Activated T-helper 2 cell treated with anti-CD3 and anti-CD28 coated beads, Interferon-gamma antibody, Interleukin-2, Interleukin-4, amounts not matched to agents 10 μg/mL and 5 μg/mL and 100 μg/mL, durations not matched to agents 14 hours and 24 hours and 36 hours (primary cell): ENCODE data around the gene BSCL2. TPM values are rescaled to one million over a fixed set of nuclear protein-coding genes. Genes with fewer than 3 reads are reported as not detected.
"Not testable (repeated sequence)": the region's sequence is repeated elsewhere in the genome, so short reads cannot be mapped to it uniquely, and the experiment has no call there.

Experiments
- DNase-seq: peaks from one replicate; pipeline ENCODE4 v3.0.0; 2021; ENCODE audit warnings: low spot score
- H3K27ac Mint-ChIP-seq: one replicate; pipeline ENCODE4 v1.8.0; 2021; ENCODE audit warnings: mixed read lengths
- H3K27me3 Mint-ChIP-seq: one replicate; pipeline ENCODE4 v1.8.0; 2021; ENCODE audit warnings: low read depth, mixed read lengths
- H3K36me3 Mint-ChIP-seq: one replicate; pipeline ENCODE4 v1.8.0; 2021; ENCODE audit warnings: low read depth, mixed read lengths
- H3K4me1 Mint-ChIP-seq: one replicate; pipeline ENCODE4 v1.8.0; 2021; ENCODE audit warnings: low read depth, mixed read lengths
- H3K4me3 Mint-ChIP-seq: one replicate; pipeline ENCODE4 v1.8.0; 2021; ENCODE audit warnings: low read depth, mild to moderate bottlenecking, moderate library complexity, mixed read lengths
- H3K9me3 Mint-ChIP-seq: one replicate; pipeline ENCODE4 v1.8.0; 2021; ENCODE audit warnings: mixed read lengths
- intact Hi-C: fragments of 100-400 bp; cut with micrococcal nuclease; formaldehyde crosslinking; loops from one replicate; pipeline ENCODE4 v1.15.1; 2023
- total RNA-seq: library from RNA; stranded (reverse); gene quantifications from 2 replicates; pipeline ENCODE4 v1.2.3, GENCODE V29; 2022

Gene BSCL2
- total RNA-seq, 1 donor from 2014 or later = 32.8 TPM

DNA sequence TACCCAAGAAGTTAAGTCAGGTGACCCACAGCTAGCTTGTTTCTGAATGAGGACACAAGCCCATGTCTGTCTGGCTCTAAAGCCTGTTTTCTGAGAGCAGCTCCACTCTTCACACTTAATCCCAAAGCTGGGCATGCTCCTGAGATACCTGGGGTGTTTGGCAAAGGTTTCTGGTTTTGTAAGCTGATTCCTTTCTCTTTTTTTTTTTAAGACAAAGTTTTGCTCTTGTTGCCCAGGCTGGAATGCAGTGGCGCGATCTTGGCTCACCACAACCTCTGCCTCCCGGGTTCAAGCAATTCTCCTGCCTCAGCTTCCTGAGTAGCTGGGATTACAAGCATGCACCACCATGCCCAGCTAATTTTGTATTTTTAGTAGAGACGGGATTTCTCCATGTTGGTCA lies 13.6 kb downstream of the BSCL2 start:
- not testable (repeated sequence) for H3K4me1 Mint-ChIP-seq, H3K9me3 Mint-ChIP-seq, H3K4me3 Mint-ChIP-seq, H3K27me3 Mint-ChIP-seq, H3K27ac Mint-ChIP-seq, DNase-seq
- intact Hi-C loops = loop anchor here (1.0 to 10.0 kb wide), 3 partner anchors 102 to 299 kb away; partner anchors contain the start of gene TUT1
- peaks cover 26% of the 10 kb centered on the region for H3K36me3 Mint-ChIP-seq

DNA sequence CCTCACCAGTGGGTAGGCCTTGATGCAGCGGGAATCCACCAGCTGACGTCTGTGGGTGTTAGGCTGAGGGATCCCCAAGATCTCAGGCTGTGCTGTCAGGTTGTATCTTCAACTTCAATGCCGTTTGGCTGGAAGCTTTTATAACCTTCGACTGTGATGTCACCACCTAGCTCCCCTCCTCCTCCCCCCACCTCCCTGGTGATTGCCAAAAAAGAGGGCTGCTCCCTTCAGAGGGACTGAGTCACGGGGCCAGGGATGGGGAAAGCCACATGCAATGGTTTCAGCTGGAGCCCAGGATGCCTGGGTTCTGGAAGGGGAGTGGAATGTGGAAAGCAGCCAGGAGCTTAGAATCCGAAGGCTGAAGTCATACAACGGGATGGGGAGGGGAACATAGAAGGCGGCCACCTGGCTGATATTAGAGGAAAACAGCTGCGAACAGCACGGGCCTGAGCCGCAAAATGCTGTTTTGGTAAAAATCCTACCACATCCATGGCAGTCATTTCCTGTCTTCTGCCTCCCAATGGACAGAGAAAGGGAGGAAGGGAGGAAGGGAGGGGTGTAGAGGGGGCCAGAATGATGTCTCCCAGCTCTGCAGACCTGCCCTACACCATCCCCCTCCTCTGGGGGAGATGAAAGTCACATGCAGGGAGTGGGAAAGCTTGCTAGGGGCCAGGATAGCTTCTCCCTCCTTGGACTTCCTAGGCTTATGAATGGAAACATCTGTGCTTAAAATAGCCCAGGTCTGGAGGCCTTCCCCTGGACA lies 17.6 kb downstream of the BSCL2 start, which contains the start of gene LRRN4CL:
LRRN4CL (minus strand) TSS at position 110 of the 763 bp plus-strand sequence. CDS start 1,022 bp downstream, outside the sequence.
- no peak for DNase-seq
- intact Hi-C loops = loop anchor here (10.0 kb wide), 2 partner anchors 265 to 295 kb away; no protein-coding TSS in a partner anchor
- Mint-ChIP-seq H3K27ac (no peak within 1 kb of the TSS), H3K27me3 (peaks cover 6% of the 10 kb centered on the region), H3K36me3 (peaks cover 23% of the 10 kb centered on the region), H3K4me1 (peaks cover 3% of the 10 kb centered on the region), H3K9me3 (no peaks in the 10 kb centered on the region), H3K4me3 (no peak within 1 kb of the TSS)

DNA sequence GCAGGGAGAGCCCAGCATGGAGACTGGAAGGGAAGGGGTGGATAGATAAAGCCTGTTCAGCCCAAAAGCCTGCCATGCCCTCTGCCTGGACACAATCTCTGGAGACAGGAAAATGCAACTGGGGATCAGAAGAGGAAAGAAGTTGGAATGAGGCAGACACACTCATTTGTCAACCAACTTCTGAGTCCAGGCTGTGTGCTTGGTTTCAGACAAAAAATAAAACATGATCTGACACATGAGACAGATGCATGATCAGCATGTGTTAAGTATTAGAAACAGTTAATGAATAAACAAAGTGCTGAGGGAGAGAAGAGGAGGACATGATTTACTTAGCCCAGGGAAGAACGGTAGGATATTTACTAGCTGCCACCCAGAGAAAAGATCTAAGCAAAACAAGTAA lies 18.7 kb downstream of the BSCL2 start:
- Mint-ChIP-seq H3K27ac (no peak overlapping the region), H3K36me3 (peaks cover 19% of the 10 kb centered on the region), H3K9me3 (no peaks in the 10 kb centered on the region), H3K4me3 (no peak overlapping the region), H3K27me3 (peaks cover 6% of the 10 kb centered on the region), H3K4me1 (no peaks in the 10 kb centered on the region)
- intact Hi-C loops = no loop called here
- DNase-seq = no peak

DNA sequence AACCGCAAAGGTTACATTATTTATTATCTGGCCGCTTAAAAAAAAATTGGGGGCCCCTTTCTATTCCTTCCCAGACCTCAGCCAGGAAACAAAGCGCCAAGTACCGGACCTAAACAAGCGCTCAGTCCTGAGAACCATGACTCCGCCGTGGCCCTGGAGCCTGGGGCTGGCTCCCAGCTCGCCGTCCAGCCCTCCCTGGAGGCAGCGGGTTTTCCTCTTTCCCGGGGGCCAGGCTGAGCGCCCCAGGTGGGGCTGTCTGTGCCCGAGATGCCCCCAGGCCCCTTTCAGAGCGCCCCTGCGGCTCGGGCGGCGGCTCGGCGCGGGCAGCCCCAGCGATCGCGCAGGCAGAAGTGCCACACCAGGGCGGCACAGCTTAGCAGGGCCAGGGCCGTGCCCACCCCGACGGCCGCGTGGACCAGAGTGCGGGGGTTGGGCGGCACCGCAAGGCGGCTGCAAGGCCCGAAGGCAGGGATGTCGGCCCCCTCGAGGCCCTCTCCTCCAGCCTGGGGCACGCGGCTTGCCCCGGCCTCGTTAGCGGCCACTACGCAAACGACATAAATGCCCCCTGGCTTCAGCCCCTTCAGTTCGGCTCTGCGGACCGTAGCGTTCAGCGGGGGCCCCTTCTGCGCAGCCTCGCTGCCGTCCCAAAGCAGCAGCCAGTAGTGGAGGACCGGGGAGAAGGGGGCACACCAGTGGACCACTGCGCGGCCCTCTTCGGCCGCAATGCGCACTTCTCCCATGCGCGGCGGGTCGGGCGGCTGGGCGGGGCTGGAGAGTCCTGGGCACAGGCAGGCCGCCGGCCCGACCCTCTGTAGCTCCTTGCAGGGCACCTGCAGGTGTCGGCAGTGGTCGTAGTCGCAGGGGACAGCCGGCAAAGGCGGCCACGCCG lies 19.5 kb downstream of the BSCL2 start:
- DNase-seq = no peak
- Mint-ChIP-seq H3K9me3 (no peaks in the 10 kb centered on the region), H3K4me1 (no peaks in the 10 kb centered on the region), H3K27me3 (peaks cover 6% of the 10 kb centered on the region), H3K36me3 (peaks cover 16% of the 10 kb centered on the region), H3K4me3 (no peak overlapping the region), H3K27ac (no peak overlapping the region)
- intact Hi-C loops = no loop called here

DNA sequence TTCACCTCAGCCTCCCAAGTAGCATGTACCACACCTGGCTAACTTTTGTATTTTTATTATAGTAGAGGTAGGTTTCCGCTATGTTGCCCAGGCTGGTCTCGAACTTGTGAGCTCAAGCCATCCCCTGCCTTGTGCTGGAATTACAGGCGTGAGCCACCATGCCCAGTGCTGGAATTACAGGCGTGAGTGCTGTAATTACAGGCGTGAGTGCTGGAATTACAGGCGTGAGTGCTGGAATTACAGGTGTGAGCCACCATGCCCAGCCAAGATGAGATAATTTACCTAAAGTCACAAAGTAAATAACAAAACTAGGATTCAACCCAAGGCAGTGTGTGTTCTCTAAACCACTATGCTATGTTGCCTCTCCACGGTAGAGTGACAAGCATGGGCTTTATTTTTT lies 24.7 kb downstream of the BSCL2 start:
- intact Hi-C loops = no loop called here
- Mint-ChIP-seq H3K4me3 (no peak overlapping the region), H3K9me3 (no peaks in the 10 kb centered on the region), H3K27ac (no peak overlapping the region), H3K27me3 (no peaks in the 10 kb centered on the region), H3K36me3 (peaks cover 9% of the 10 kb centered on the region), H3K4me1 (peaks cover 15% of the 10 kb centered on the region)
- DNase-seq = no peak

DNA sequence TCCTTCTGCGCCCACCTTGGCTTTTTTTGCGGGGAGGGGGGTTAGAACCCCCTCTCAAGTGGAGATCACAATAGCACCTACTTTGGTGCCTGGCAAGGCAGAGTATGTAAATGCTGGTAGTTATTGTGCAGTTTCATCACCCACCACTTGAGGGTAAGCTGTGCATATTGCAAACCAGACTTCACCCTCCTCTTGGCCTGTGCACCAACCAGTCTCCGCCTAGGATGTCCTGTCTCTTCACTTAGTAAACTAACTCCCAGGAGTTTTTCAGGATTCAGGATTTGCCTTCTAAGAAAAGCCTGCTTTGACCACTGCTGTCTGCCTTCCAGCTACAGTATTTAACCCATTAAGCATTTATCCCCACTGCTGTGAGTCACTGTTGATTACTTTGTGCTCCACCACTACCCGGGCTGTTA lies 26.4 kb downstream of the BSCL2 start:
- DNase-seq = peak; percentile 21
- Mint-ChIP-seq H3K27ac (peak overlapping the region; percentile 42), H3K27me3 (no peaks in the 10 kb centered on the region), H3K9me3 (no peaks in the 10 kb centered on the region), H3K4me3 (peak overlapping the region; percentile 66), H3K4me1 (peaks cover 21% of the 10 kb centered on the region), H3K36me3 (peaks cover 24% of the 10 kb centered on the region)
- intact Hi-C loops = no loop called here

DNA sequence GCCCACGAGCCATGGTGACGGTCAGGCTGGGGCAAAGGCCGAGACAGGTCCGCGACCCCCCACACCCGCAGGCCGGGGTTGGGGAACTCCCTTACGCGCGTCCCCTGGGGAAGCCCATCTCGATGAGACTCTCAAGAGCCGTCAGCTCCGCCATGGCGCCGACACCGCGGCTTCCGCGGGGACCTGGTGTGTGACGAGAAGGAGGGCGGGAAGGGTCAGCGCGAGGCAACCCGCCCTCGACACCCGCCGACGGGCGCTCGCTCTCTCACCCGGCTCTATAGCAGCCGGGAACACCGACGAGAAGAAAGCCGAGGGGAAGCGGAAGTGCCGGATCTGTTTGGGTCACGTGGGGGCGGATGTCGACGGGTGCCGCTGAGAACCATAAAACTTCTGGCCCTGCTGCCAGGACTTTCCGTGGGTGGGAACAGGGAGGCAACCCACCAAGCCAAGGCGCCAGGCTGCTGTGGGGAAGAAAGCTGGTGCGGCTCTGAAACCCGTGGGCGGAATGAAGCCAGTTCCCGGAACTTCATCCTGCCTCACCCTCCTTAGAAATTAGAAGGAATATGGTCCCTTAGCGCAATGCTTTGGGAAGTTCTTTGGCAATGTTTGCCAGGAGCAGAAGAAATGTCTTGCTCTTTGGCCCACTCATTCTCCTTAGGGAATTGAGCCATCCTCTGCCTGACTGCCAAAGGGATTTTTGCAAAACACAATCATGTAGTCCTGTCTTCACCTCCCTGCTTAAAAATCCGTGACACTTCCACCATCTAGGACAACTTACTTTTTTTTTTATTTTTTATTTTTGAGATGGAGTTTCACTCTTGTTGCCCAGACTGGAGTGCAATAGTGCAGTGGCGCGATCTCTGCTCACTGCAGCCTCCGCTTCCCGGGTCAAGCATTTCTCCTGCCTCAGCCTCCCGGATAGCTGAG lies 28.2 kb downstream of the BSCL2 start, which contains the start of gene UBXN1:
UBXN1 (minus strand) TSS at position 304 of the 927 bp plus-strand sequence; CDS start at position 154, 150 bp downstream.
- intact Hi-C loops = no loop called here

DNA sequence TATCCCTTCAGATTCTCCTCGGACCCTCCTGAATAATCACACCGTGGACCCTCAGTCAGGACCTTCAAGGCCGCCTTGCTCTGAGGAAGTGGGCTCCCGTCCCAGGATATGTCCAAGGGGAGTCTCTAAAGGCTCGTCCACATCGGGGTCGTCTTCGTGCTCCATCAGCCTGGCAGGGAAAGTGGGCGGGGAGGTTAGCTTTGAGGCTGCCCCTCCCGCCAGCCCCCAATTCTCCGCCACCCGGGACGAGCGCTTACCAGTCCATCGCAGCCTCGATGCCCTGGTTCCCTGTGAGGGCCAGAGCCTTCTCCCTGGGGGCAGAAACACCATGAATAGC lies 28.8 kb downstream of the BSCL2 start:
- peaks cover 25% of the 10 kb centered on the region for H3K4me1 Mint-ChIP-seq
- intact Hi-C loops = no loop called here
- H3K9me3 Mint-ChIP-seq = no peaks in the 10 kb centered on the region
- peak overlapping the region; percentile 86 for H3K27ac Mint-ChIP-seq
- no peak for DNase-seq
- H3K4me3 Mint-ChIP-seq = peak overlapping the region; percentile 87
- H3K36me3 Mint-ChIP-seq = peaks cover 39% of the 10 kb centered on the region
- no peaks in the 10 kb centered on the region for H3K27me3 Mint-ChIP-seq

More for the DNA sequence above, 28.2 kb downstream of the BSCL2 start, which contains the start of gene UBXN1:
- Mint-ChIP-seq H3K4me1 (peaks cover 25% of the 10 kb centered on the region), H3K4me3 (peak within 1 kb of the TSS; percentile 87), H3K9me3 (no peaks in the 10 kb centered on the region), H3K27me3 (no peaks in the 10 kb centered on the region), H3K36me3 (peaks cover 34% of the 10 kb centered on the region), H3K27ac (peak within 1 kb of the TSS; percentile 86)
- peak; percentile 80 for DNase-seq

DNA sequence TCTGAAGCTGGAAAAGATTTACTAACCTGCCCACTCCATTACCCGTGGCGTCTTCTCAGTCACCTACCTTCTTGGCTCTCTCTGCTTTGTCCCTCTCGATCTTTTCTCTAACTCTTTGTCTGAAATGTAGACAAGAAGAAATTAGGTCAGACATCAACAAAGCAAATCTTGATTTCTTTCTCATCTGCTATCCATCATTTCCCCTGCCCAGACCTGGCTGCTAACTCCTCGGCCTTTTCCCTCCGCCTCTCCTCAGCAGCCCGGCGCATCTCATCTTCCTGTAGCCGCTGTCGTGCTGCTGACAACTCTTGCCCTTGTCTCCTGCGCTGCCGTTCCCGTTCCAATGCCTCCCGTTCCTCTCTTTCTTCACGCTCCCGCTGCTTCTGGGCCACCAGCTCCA lies 29.5 kb downstream of the BSCL2 start:
- peaks cover 28% of the 10 kb centered on the region for H3K4me1 Mint-ChIP-seq

DNA sequence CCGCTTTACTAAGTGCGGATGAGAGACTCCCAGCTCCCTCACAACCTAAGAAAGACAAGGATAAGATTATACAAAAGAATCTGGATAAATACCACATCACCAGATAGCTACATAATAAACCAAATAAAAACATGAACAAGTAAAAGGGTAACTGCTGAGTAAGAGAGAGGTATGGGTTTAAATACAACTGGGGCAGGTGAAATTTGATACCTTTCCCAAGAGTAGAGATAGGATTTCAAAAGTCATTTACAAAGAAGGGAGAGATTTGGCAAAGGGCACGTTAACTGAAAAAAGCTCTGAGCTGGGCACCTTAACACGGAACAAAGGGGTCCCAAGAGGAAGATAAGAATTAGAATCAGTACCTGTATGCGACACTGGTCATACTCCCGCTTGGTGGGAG lies 30.1 kb downstream of the BSCL2 start:
- Mint-ChIP-seq H3K27me3 (no peaks in the 10 kb centered on the region), H3K36me3 (peaks cover 51% of the 10 kb centered on the region), H3K9me3 (no peaks in the 10 kb centered on the region), H3K4me1 (peaks cover 33% of the 10 kb centered on the region), H3K4me3 (peak overlapping the region; percentile 73), H3K27ac (peak overlapping the region; percentile 42)
- intact Hi-C loops = no loop called here
- DNase-seq = no peak

More for the DNA sequence above, 29.5 kb downstream of the BSCL2 start:
- H3K27me3 Mint-ChIP-seq = no peaks in the 10 kb centered on the region
- H3K9me3 Mint-ChIP-seq = no peaks in the 10 kb centered on the region
- intact Hi-C loops = no loop called here
- peak overlapping the region; percentile 87 for H3K4me3 Mint-ChIP-seq
- no peak for DNase-seq
- peaks cover 46% of the 10 kb centered on the region for H3K36me3 Mint-ChIP-seq
- H3K27ac Mint-ChIP-seq = peak overlapping the region; percentile 86

DNA sequence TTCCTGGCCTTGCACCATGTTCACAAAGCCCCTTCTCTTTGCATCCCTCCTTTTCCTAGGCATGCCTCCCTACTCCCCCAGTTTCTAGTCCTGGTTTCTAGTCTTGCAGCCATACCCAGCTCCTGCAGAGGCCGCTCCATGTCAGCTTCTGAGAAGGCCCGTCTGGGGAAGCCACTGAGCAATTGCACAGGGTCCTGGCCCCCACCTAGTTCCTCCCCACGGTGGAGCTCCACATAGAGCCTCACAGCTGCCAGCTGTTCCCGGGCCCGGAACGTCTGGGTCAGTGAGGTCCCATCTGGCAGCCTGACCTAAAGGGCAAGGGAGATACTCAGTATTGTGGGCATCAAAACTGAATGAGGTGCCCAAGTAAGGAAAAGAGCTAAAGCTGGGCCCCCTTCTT lies 30.5 kb downstream of the BSCL2 start:
- H3K4me3 Mint-ChIP-seq = peak overlapping the region; percentile 73
- no peak for DNase-seq
- peaks cover 34% of the 10 kb centered on the region for H3K4me1 Mint-ChIP-seq
- H3K27ac Mint-ChIP-seq = peak overlapping the region; percentile 42
- intact Hi-C loops = no loop called here
- H3K36me3 Mint-ChIP-seq = peaks cover 54% of the 10 kb centered on the region
- no peaks in the 10 kb centered on the region for H3K9me3 Mint-ChIP-seq
- no peaks in the 10 kb centered on the region for H3K27me3 Mint-ChIP-seq

DNA sequence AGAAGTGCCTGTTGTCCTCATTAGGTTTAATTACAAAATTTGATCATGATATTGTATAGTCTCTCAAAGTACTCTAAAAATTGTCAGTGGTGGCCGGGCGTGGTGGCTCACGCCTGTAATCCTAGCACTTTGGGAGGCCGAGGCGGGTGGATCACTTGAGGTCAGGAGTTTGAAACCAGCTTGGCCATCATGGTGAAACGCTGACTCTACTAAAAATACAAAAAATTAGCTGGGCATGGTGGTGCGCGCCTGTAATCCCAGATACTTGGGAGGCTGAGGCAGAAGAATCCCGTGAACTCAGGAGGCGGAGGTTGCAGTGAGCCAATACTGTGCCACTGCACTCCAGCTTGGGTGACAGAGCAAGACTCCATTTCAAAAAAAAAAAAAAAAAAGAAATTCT lies 31.8 kb downstream of the BSCL2 start:
- DNase-seq, intact Hi-C loops, H3K9me3 Mint-ChIP-seq, H3K27me3 Mint-ChIP-seq: not testable (repeated sequence)
- Mint-ChIP-seq H3K4me3 (peak overlapping the region; percentile 13), H3K36me3 (peaks cover 64% of the 10 kb centered on the region), H3K4me1 (peaks cover 30% of the 10 kb centered on the region), H3K27ac (peak overlapping the region; percentile 33)
